Measurements from ENCODE around the gene RELT.

RELT gene

DNA sequence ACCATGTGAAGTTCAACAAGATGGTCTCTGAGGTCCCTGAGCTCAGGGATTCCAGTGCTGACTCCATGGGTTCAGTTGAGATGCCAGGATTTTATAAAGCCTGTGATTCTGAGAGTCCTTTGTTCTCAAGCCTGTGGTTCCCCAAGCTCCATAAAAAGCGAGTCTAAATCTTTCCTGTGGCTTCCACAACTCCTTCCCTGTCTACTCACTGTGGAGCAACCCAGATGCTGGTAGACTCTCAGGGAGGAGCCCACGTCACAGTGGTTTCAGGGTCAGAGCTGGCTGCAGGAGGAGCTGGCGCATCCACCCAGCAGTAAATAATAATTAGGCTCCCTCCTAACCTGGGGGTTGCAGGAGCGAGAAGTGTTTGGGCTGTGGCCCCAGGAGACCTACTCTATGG is 2.0 kb upstream of the RELT start:
- no peaks in the 10 kb centered on the region for H3K27me3 ChIP-seq

DNA sequence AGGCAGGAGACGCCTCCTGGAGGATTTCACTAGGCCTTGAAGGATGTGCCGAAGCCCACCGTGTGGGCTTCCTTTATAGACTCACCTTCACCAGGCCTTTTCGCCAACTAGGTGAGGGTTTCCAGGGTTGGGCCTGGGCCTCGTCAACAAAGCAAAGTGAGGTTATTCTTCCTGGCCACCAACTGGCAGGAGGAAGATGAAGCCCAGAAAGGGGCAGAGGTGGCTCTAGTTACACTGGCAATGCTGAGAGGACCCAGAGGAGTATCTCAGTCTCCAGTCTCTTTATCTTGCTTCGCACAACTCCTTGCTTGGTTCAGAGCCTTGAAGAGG is 404 bp upstream of the RELT start:
- Histone ChIP-seq H3K27ac (peak overlapping the region; percentile 14 to 99 (median 92); a peak in 21 of 22 replicates), H4K20me1 (peaks cover 25 to 46% (median 38%) of the 10 kb centered on the region in 11 experiments; a peak in 21 of 22 replicates), H3K4me1 (peaks cover 52 to 76% (median 72%) of the 10 kb centered on the region in 10 experiments), H3K9me3 (replicated peaks in 1 of 11) (no peaks in the 10 kb centered on the region), H3K4me3 (peak overlapping the region in 7 of 10 experiments; percentile 91 to 100 (median 99); a peak in 9 of 20 replicates), H3K27me3 (no peaks in the 10 kb centered on the region), H3K4me2 (peak overlapping the region; percentile 21 to 80 (median 66); a peak in 21 of 22 replicates), H3K36me3 (peaks cover 0 to 24% (median 6%) of the 10 kb centered on the region in 11 experiments; a peak in 10 of 22 replicates), H3K9ac (peak overlapping the region; percentile 46 to 99 (median 98))
- no peak for TF ChIP-seq Cebpa-rat (IDR thresholded peaks at IDR 0.05)

More for the DNA sequence above, 2.0 kb upstream of the RELT start:
- Histone ChIP-seq H3K9me3 (replicated peaks in 1 of 11) (no peaks in the 10 kb centered on the region), H3K9ac (peak overlapping the region in 1 of 11 experiments; percentile 35; a peak in 1 of 22 replicates), H3K4me3 (no peak overlapping the region), H3K27ac (no peak overlapping the region), H4K20me1 (peaks cover 9 to 29% (median 21%) of the 10 kb centered on the region in 11 experiments; a peak in 21 of 22 replicates), H3K4me2 (peak overlapping the region in 4 of 11 experiments; percentile 7 to 21 (median 15); a peak in 5 of 22 replicates), H3K4me1 (peaks cover 35 to 60% (median 56%) of the 10 kb centered on the region in 10 experiments), H3K36me3 (peaks cover 0 to 9% (median under 1%) of the 10 kb centered on the region in 11 experiments; a peak in 7 of 22 replicates)
- TF ChIP-seq Cebpa-rat (IDR thresholded peaks at IDR 0.05): no peak

DNA sequence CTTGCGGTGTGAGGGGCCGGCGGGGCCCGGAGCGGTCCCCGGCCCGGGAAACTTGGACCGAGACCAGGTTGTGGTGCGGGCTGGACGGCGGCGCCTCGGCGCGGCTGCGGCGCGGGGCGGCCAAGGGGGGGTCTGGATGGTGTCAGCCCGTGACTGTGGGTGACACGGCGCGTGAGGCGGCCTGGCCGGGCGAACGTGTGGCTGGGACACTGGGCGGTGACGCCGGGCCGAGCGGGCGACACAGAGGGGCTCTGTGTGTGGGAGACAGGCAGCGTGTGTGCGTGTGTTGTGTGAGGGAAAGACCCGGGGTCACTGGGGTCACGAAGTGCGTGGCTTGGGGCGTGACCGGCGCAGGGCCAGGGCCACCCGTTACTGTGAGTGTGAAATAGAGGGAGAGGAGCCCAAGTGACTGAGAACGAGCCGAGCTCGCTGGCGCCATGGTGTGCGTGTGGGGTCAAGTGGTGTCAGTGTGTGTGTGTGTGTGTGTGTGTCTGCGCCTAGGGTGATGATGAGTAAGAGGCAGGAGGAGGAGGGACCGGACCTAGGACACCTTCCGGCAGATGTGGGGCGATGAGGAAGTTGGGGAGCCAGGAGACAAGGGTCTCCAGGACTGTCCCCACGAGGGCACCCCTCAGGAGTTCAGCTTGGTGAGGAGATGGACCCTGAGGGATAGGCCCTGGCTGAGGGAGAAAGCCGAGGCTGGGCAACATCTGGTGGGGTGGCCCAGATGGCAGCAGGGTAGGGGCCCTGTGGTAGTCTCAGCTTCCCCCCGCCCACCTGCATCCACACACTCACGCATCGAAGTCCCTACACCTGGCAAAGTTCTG is 817 bp downstream of the RELT start:
- Histone ChIP-seq H3K4me3 (peak overlapping the region; percentile 91 to 100 (median 99)), H3K9ac (peak overlapping the region; percentile 94 to 99 (median 99)), H3K27ac (peak overlapping the region; percentile 92 to 99 (median 96)), H3K27me3 (no peaks in the 10 kb centered on the region), H3K4me2 (peak overlapping the region; percentile 89 to 100 (median 96)), H3K36me3 (peaks cover 0 to 31% (median 6%) of the 10 kb centered on the region in 11 experiments; a peak in 10 of 22 replicates), H3K4me1 (peaks cover 62 to 85% (median 81%) of the 10 kb centered on the region in 10 experiments), H4K20me1 (peaks cover 31 to 58% (median 50%) of the 10 kb centered on the region in 11 experiments; a peak in 21 of 22 replicates), H3K9me3 (replicated peaks in 1 of 11) (no peaks in the 10 kb centered on the region)
- TF ChIP-seq Cebpa-rat (IDR thresholded peaks at IDR 0.05): no peak

DNA sequence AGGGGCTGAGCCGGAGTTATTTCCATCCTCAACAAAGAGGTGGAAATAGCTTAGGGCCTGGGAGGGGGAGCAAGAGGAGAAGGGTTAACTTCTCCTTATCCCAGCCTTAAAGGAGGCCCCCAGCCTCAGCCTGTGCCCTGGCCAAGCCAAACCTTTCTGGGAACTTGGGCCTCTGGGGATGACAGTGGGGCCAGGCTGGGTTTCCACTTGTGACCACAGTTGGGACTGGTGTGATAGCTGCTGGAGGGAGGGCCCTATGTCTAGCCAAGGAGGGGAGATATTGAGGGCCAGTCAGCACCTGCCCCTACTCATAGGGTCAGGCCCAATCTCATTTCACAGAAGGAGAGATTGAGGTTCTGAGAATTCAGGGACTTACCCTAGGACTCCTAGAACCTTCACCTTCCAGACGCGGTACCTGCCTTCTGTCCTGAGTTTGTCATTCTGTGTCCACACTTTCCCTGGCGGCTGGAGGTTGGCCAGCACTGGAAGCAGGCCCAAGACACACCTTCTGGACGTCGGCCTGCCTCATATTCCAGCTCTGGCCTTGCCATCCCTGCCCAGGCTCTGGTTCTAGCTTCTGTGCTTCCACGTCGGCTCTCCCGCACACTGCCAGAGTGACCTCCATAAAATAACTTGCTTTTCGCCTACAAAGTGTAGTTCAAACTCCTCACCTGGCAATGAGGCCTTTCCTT is 3.1 kb downstream of the RELT start:
- peaks cover 0 to 36% (median 6%) of the 10 kb centered on the region in 11 experiments; a peak in 10 of 22 replicates for H3K36me3 ChIP-seq
- no peaks in the 10 kb centered on the region for H3K9me3 ChIP-seq (replicated peaks in 1 of 11)
- H3K27ac ChIP-seq: peak overlapping the region; percentile 55 to 99 (median 95); a peak in 19 of 22 replicates
- H3K27me3 ChIP-seq: no peaks in the 10 kb centered on the region
- peaks cover 36 to 81% (median 73%) of the 10 kb centered on the region in 11 experiments; a peak in 21 of 22 replicates for H4K20me1 ChIP-seq
- peak overlapping the region; percentile 94 to 99 (median 99) for H3K9ac ChIP-seq
- peak overlapping the region; percentile 91 to 100 (median 99) for H3K4me3 ChIP-seq
- peak overlapping the region; percentile 89 to 100 (median 96) for H3K4me2 ChIP-seq
- TF ChIP-seq Cebpa-rat (IDR thresholded peaks at IDR 0.05): no peak
- H3K4me1 ChIP-seq: peaks cover 73 to 89% (median 87%) of the 10 kb centered on the region in 10 experiments

DNA sequence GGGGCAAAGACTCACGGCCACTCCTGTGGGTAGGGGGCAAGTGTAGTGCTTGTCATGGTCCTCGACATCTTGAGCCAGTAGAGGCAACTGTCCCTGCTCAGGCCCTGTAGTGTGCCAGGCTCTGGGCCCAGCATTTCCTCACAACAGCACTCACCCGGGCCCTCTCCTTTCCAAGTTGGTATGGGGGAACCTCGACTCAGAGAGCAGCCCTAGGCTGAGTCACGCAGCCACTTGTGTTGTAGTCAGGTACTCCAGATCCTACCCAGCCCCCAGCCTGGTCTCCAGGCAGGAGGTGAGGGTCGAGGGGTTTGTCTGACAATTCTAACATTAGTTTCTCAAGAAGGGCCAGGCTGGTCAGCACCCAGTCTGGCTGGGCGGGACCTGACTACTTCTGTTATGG is 4.1 kb downstream of the RELT start:
- H4K20me1 ChIP-seq: peaks cover 36 to 90% (median 80%) of the 10 kb centered on the region in 11 experiments; a peak in 21 of 22 replicates
- H3K4me3 ChIP-seq: peak overlapping the region in 5 of 10 experiments; percentile 93 to 100 (median 99); a peak in 8 of 20 replicates
- H3K27ac ChIP-seq: peak overlapping the region; percentile 31 to 99 (median 92); a peak in 21 of 22 replicates
- peaks cover 80 to 89% (median 88%) of the 10 kb centered on the region in 10 experiments for H3K4me1 ChIP-seq
- no peak for TF ChIP-seq Cebpa-rat (IDR thresholded peaks at IDR 0.05)
- H3K36me3 ChIP-seq: peaks cover 0 to 36% (median 6%) of the 10 kb centered on the region in 11 experiments; a peak in 10 of 22 replicates
- H3K27me3 ChIP-seq: no peaks in the 10 kb centered on the region
- H3K9ac ChIP-seq: peak overlapping the region; percentile 60 to 99 (median 99); a peak in 21 of 22 replicates
- no peaks in the 10 kb centered on the region for H3K9me3 ChIP-seq (replicated peaks in 1 of 11)
- peak overlapping the region; percentile 89 to 100 (median 96) for H3K4me2 ChIP-seq

DNA sequence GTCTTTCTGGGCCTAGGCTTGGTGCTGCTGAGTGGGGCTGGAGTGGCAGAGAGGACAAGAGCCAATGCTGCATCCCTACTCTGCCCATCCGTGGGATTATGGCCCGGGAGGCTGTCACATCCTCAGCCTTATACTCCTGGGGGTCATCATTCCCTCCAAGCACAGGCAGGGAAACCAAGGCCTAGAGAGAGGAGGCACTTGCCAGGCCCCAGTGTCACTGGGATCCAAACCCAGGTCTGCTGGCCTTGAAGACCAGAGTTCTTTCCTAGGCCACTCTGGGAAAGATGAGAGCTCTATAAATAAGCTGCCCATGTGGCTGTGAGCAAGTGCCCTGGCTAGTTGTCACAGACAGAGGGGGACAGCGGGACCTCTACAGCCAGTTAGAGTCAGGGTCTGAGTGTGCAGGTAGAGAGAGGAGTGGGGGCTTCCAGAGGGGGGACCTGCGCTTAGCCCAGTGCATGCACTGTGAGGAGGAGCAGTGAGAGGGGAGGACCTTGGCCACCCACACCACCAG is 4.8 kb downstream of the RELT start:
- Histone ChIP-seq H3K4me2 (peak overlapping the region; percentile 89 to 100 (median 96)), H3K4me1 (peaks cover 80 to 89% (median 88%) of the 10 kb centered on the region in 10 experiments), H3K36me3 (peaks cover 0 to 36% (median 6%) of the 10 kb centered on the region in 11 experiments; a peak in 10 of 22 replicates), H3K27ac (peak overlapping the region; percentile 48 to 99 (median 92); a peak in 21 of 22 replicates), H3K9ac (peak overlapping the region; percentile 60 to 99 (median 99); a peak in 21 of 22 replicates), H4K20me1 (peaks cover 36 to 96% (median 80%) of the 10 kb centered on the region in 11 experiments; a peak in 21 of 22 replicates), H3K4me3 (peak overlapping the region in 4 of 10 experiments; percentile 14 to 100 (median 96); a peak in 4 of 20 replicates), H3K27me3 (no peaks in the 10 kb centered on the region), H3K9me3 (replicated peaks in 1 of 11) (no peaks in the 10 kb centered on the region)
- no peak for TF ChIP-seq Cebpa-rat (IDR thresholded peaks at IDR 0.05)

DNA sequence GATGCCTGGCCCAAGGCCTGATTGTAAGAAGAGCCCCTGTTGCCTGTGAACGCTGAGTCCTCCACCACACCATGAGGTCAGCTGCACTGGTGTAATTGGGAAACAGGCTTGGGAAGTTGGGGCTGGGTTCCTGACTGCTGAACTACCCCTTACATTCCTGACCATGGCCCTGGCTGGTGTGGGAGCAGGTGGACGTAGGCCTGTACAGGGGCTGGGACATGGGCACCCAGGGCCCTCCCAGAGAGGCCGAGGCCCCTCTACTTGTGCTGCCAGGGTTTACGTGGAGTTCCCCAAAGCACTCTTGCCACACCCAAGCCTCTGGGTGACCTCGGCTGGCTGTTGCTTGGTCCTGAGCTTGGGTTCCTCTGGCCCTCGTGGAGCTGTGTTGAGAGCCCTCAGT is 5.4 kb downstream of the RELT start:
- peak overlapping the region; percentile 48 to 99 (median 91) for H3K27ac ChIP-seq
- no peaks in the 10 kb centered on the region for H3K9me3 ChIP-seq (replicated peaks in 1 of 11)
- H4K20me1 ChIP-seq: peaks cover 36 to 100% (median 84%) of the 10 kb centered on the region in 11 experiments; a peak in 21 of 22 replicates
- peak overlapping the region; percentile 60 to 99 (median 99); a peak in 20 of 22 replicates for H3K9ac ChIP-seq
- peaks cover 0 to 36% (median 6%) of the 10 kb centered on the region in 11 experiments; a peak in 10 of 22 replicates for H3K36me3 ChIP-seq
- no peaks in the 10 kb centered on the region for H3K27me3 ChIP-seq
- peaks cover 86 to 94% (median 94%) of the 10 kb centered on the region in 10 experiments for H3K4me1 ChIP-seq
- peak overlapping the region; percentile 89 to 100 (median 96) for H3K4me2 ChIP-seq
- peak overlapping the region in 1 of 10 experiments; percentile 100; a peak in 4 of 20 replicates for H3K4me3 ChIP-seq
- TF ChIP-seq Cebpa-rat (IDR thresholded peaks at IDR 0.05): 0 out of 22 replicates have a peak, but pooled peaks of 1 of the 11 experiments have one; percentile 16

DNA sequence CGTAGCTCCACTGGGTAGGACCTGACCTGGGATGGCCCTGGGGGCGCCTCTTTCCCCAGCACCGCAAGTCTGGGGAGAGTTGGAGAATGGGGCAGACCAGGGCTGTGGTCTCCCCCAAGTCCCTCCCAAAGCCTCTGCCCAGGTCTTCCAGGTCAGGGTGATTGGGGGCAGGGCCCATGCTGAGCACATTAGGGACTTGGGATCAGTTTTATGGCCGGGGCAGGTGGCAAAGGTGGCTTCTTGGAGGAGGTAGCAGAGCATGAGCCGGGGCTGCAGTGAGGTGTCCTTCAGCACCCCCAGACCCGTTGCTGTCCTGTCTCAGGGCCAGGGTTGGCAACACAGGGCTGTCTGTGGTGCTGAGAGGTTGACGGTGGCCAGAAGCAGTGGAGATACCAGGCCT is 6.0 kb downstream of the RELT start:
- peaks cover 36 to 100% (median 80%) of the 10 kb centered on the region in 11 experiments; a peak in 21 of 22 replicates for H4K20me1 ChIP-seq
- peaks cover 0 to 36% (median 6%) of the 10 kb centered on the region in 11 experiments; a peak in 10 of 22 replicates for H3K36me3 ChIP-seq
- peak overlapping the region; percentile 48 to 99 (median 91) for H3K27ac ChIP-seq
- peak overlapping the region; percentile 60 to 99 (median 99); a peak in 21 of 22 replicates for H3K9ac ChIP-seq
- no peak for TF ChIP-seq Cebpa-rat (IDR thresholded peaks at IDR 0.05)
- peak overlapping the region; percentile 89 to 100 (median 96) for H3K4me2 ChIP-seq
- peak overlapping the region in 5 of 10 experiments; percentile 1 to 100 (median 34); a peak in 7 of 20 replicates for H3K4me3 ChIP-seq
- H3K9me3 ChIP-seq (replicated peaks in 1 of 11): no peaks in the 10 kb centered on the region
- H3K4me1 ChIP-seq: peaks cover 92 to 100% (median 99%) of the 10 kb centered on the region in 10 experiments
- H3K27me3 ChIP-seq: no peaks in the 10 kb centered on the region

Data from BLaER1 treated with 17β-estradiol and CSF1 and Interleukin-3, amounts not matched to agents 10 nM and 100 nM (cell line).